ENCODE results near the gene PRKN. TPM values are rescaled to one million over a fixed set of nuclear protein-coding genes. Genes with fewer than 3 reads are reported as not detected.

The PRKN gene
- total RNA-seq, 1 donor from 2014 or later: 7.0 TPM

DNA sequence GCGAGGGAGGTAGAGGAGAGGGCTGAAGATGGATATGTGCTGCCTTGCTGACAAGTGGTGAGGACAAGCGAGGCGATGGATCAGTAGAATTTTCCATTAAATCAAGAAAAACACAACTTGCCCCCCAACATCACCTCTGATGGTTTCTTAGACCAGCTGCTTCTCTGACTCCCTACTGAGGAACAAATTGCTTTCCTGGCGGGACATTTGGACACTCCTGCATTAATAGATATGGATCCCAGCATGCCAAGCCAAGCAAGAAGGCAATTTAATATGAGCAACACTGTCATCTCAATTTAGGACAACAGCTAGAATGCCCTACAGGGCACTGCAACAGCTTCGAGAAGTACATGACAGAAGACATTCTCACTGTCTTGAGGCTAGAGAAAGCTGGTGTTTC is 1205.3 kb downstream of the PRKN start:
- Mint-ChIP-seq H3K27me3 (ENCODE audit: unreplicated experiment) (no peaks in the 10 kb centered on the region), H3K4me3 (ENCODE audit: unreplicated experiment) (no peak overlapping the region), H3K27ac (ENCODE audit: unreplicated experiment) (no peak overlapping the region), H3K9me3 (ENCODE audit: unreplicated experiment) (no peaks in the 10 kb centered on the region), H3K4me1 (ENCODE audit: low read depth, unreplicated experiment) (no peaks in the 10 kb centered on the region), H3K36me3 (ENCODE audit: unreplicated experiment) (no peaks in the 10 kb centered on the region)
- TF ChIP-seq, protein P1, sequence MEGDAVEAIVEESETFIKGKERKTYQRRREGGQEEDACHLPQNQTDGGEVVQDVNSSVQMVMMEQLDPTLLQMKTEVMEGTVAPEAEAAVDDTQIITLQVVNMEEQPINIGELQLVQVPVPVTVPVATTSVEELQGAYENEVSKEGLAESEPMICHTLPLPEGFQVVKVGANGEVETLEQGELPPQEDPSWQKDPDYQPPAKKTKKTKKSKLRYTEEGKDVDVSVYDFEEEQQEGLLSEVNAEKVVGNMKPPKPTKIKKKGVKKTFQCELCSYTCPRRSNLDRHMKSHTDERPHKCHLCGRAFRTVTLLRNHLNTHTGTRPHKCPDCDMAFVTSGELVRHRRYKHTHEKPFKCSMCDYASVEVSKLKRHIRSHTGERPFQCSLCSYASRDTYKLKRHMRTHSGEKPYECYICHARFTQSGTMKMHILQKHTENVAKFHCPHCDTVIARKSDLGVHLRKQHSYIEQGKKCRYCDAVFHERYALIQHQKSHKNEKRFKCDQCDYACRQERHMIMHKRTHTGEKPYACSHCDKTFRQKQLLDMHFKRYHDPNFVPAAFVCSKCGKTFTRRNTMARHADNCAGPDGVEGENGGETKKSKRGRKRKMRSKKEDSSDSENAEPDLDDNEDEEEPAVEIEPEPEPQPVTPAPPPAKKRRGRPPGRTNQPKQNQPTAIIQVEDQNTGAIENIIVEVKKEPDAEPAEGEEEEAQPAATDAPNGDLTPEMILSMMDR (IDR thresholded peaks at IDR 0.05; ENCODE audit: partially characterized antibody, unreplicated experiment): no peak
- no peak for DNase-seq

DNA sequence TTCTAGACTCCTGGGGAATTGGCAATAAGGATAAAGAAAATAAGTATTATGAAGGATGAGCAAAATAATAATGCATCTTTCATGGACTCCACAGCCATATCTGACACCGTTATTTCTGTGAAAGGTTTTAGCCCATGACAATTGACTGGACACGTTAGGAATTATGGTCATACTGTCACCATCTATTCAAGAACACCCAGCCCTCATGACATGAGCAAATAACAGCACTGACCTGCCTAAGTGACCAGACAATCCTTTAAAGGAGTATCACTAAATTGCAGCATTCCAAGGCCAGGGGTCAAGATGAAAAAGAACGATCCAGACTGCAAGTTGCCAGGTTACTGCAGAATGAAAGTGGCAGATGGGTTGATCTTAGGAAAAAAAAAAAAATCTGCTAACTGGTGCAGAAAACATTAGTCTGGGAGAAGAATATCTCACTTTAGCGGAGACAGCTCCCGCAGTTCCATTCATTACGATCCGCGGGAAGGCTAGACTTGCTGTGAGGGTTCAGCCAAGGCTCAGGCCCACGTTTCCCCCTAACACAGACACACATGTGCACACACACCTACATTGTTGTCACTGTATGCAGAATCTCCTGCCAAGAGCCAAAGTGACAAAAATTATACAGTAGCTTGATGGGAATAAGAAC is 1216.0 kb downstream of the PRKN start:
- no peaks in the 10 kb centered on the region for H3K9me3 Mint-ChIP-seq (ENCODE audit: unreplicated experiment)
- DNase-seq: no peak
- H3K27me3 Mint-ChIP-seq (ENCODE audit: unreplicated experiment): no peaks in the 10 kb centered on the region

DNA sequence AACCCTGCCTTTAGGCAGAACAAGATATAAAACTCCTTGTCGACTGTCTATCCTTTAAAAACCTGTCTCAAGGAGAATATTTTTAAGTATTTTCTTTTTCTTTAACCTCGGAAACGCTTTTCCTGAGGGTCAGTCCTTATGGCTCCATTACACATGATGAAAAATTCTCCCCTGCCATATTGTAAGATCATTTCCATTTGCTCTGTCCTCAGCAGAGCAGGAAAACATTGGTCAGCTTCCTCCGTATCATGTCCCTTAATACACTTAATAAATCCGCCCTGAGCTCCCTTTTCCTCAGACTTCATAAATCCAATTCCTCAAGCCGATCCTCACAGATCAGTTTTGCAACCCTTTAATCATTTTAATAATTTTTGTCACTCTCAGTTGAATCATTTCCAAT is 1219.2 kb downstream of the PRKN start:
- Mint-ChIP-seq H3K9me3 (ENCODE audit: unreplicated experiment) (no peaks in the 10 kb centered on the region), H3K27ac (ENCODE audit: unreplicated experiment) (no peak overlapping the region), H3K27me3 (ENCODE audit: unreplicated experiment) (no peaks in the 10 kb centered on the region), H3K4me3 (ENCODE audit: unreplicated experiment) (no peak overlapping the region), H3K36me3 (ENCODE audit: unreplicated experiment) (no peaks in the 10 kb centered on the region), H3K4me1 (ENCODE audit: low read depth, unreplicated experiment) (no peaks in the 10 kb centered on the region)
- DNase-seq: no peak
- TF ChIP-seq, protein P1 (IDR thresholded peaks at IDR 0.05; ENCODE audit: partially characterized antibody, unreplicated experiment): no peak

More for the DNA sequence above, 1216.0 kb downstream of the PRKN start:
- H3K4me3 Mint-ChIP-seq (ENCODE audit: unreplicated experiment): no peak overlapping the region
- no peaks in the 10 kb centered on the region for H3K4me1 Mint-ChIP-seq (ENCODE audit: low read depth, unreplicated experiment)
- H3K27ac Mint-ChIP-seq (ENCODE audit: unreplicated experiment): no peak overlapping the region
- TF ChIP-seq, protein P1 (IDR thresholded peaks at IDR 0.05; ENCODE audit: partially characterized antibody, unreplicated experiment): no peak
- no peaks in the 10 kb centered on the region for H3K36me3 Mint-ChIP-seq (ENCODE audit: unreplicated experiment)

DNA sequence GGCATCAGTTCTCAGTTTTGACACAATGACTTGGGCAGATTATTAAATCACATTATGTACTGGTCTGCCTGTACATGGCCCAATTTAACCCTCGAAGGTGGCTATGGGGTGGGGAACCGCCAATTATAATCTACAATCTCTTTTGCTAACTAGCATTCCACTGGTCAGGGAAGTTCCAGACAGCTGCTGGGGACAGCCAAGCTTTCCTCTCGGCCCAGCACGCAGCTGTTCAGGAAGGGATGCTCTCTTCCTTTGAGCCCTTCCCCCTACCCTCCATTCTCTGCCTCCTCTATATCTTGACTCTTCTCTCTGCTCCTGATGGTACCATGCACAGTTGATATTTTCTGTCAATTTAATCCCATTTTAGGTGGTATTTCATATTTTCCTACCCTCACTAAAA is 1220.2 kb downstream of the PRKN start:
- TF ChIP-seq, protein P1 (IDR thresholded peaks at IDR 0.05; ENCODE audit: partially characterized antibody, unreplicated experiment): no peak
- no peaks in the 10 kb centered on the region for H3K4me1 Mint-ChIP-seq (ENCODE audit: low read depth, unreplicated experiment)
- H3K27ac Mint-ChIP-seq (ENCODE audit: unreplicated experiment): no peak overlapping the region
- H3K4me3 Mint-ChIP-seq (ENCODE audit: unreplicated experiment): no peak overlapping the region
- no peaks in the 10 kb centered on the region for H3K36me3 Mint-ChIP-seq (ENCODE audit: unreplicated experiment)
- no peaks in the 10 kb centered on the region for H3K9me3 Mint-ChIP-seq (ENCODE audit: unreplicated experiment)
- no peak for DNase-seq
- H3K27me3 Mint-ChIP-seq (ENCODE audit: unreplicated experiment): no peaks in the 10 kb centered on the region

DNA sequence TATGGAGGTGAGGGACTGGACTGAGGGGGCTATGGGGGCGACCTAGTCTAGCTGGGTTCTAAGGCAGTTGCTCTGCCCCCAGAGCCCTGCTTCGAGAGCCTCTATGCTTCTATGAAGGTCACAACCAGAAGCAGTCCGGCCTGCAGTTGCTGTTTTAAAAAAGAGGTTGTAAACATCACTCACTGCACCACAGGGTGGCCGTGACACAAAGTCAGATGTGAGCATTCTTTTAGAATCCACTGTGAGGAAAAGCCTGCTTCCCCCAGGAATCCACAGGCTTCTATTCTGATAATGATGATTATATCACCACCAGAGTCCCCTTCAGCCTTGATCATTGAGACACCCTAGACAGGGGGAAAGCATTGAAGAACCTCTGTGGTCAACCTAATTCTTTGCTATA is 1224.0 kb downstream of the PRKN start:
- Mint-ChIP-seq H3K36me3 (ENCODE audit: unreplicated experiment) (no peaks in the 10 kb centered on the region), H3K9me3 (ENCODE audit: unreplicated experiment) (no peaks in the 10 kb centered on the region), H3K27me3 (ENCODE audit: unreplicated experiment) (no peaks in the 10 kb centered on the region), H3K27ac (ENCODE audit: unreplicated experiment) (no peak overlapping the region), H3K4me3 (ENCODE audit: unreplicated experiment) (no peak overlapping the region), H3K4me1 (ENCODE audit: low read depth, unreplicated experiment) (no peaks in the 10 kb centered on the region)
- TF ChIP-seq, protein P1 (IDR thresholded peaks at IDR 0.05; ENCODE audit: partially characterized antibody, unreplicated experiment): no peak
- DNase-seq: no peak
